Measurements from ENCODE around the gene TRAF4. TPM values are rescaled to one million over a fixed set of nuclear protein-coding genes. Genes with fewer than 3 reads are reported as not detected.
A peak's percentile ranks its signal among the peaks of the same experiment; 100 is the strongest.

The TRAF4 gene
- total RNA-seq, 1 experiment from 2014 or later: 40.7 TPM

GRCh38 chr17:28740406-28741357, 3.1 kb upstream of the TRAF4 start:
- Histone ChIP-seq H2AFZ (ENCODE audit: low read length) (no peak overlapping the region), H3K36me3 (ENCODE audit: insufficient read depth, low read length) (no peaks in the 10 kb centered on the region), H3K4me3 (ENCODE audit: low read length) (peak overlapping the region; percentile 13; the same call in 1 of the 2 replicates), H4K20me1 (ENCODE audit: insufficient read depth, low read depth, low read length) (peaks cover 11% of the 10 kb centered on the region), H3K27me3 (ENCODE audit: low read length) (no peaks in the 10 kb centered on the region), H3K9me3 (ENCODE audit: low read length) (no peaks in the 10 kb centered on the region), H3K4me2 (ENCODE audit: low read depth, low read length, poor library complexity, severe bottlenecking) (peak overlapping the region; percentile 51), H3K9ac (ENCODE audit: low read length) (peak overlapping the region; percentile 58), H3K79me2 (ENCODE audit: low read length) (peaks cover 18% of the 10 kb centered on the region), H3K9me2 (replicated peaks; ENCODE audit: insufficient read depth, low read length) (no peaks in the 10 kb centered on the region), H3K27ac (ENCODE audit: low read length) (peak overlapping the region; percentile 91), H3K4me1 (ENCODE audit: low read length) (peaks cover 62% of the 10 kb centered on the region)
- DNase-seq: no peak

GRCh38 chr17:28741358-28742349, 2.2 kb upstream of the TRAF4 start:
- Histone ChIP-seq H3K27me3 (ENCODE audit: low read length) (no peaks in the 10 kb centered on the region), H3K9me3 (ENCODE audit: low read length) (no peaks in the 10 kb centered on the region), H3K4me3 (ENCODE audit: low read length) (peak overlapping the region; percentile 33; the same call in 1 of the 2 replicates), H3K4me2 (ENCODE audit: low read depth, low read length, poor library complexity, severe bottlenecking) (peak overlapping the region; percentile 51), H3K4me1 (ENCODE audit: low read length) (peaks cover 72% of the 10 kb centered on the region), H4K20me1 (ENCODE audit: insufficient read depth, low read depth, low read length) (peaks cover 21% of the 10 kb centered on the region), H3K9me2 (replicated peaks; ENCODE audit: insufficient read depth, low read length) (no peaks in the 10 kb centered on the region), H3K36me3 (ENCODE audit: insufficient read depth, low read length) (no peaks in the 10 kb centered on the region), H3K79me2 (ENCODE audit: low read length) (peaks cover 27% of the 10 kb centered on the region), H2AFZ (ENCODE audit: low read length) (no peak overlapping the region), H3K27ac (ENCODE audit: low read length) (peak overlapping the region; percentile 91), H3K9ac (ENCODE audit: low read length) (peak overlapping the region; percentile 58)
- DNase-seq: peak; percentile 79

GRCh38 chr17:28744104-28744971, 527 bp downstream of the TRAF4 start:
- Histone ChIP-seq H3K27me3 (ENCODE audit: low read length) (no peaks in the 10 kb centered on the region), H4K20me1 (ENCODE audit: insufficient read depth, low read depth, low read length) (peaks cover 33% of the 10 kb centered on the region), H3K9me2 (replicated peaks; ENCODE audit: insufficient read depth, low read length) (no peaks in the 10 kb centered on the region), H3K4me2 (ENCODE audit: low read depth, low read length, poor library complexity, severe bottlenecking) (peak overlapping the region; percentile 93), H3K4me3 (ENCODE audit: low read length) (peak overlapping the region; percentile 91), H3K4me1 (ENCODE audit: low read length) (peaks cover 53% of the 10 kb centered on the region), H3K36me3 (ENCODE audit: insufficient read depth, low read length) (peaks cover 4% of the 10 kb centered on the region), H3K79me2 (ENCODE audit: low read length) (peaks cover 31% of the 10 kb centered on the region), H3K9ac (ENCODE audit: low read length) (peak overlapping the region; percentile 96), H2AFZ (ENCODE audit: low read length) (no peak overlapping the region), H3K27ac (ENCODE audit: low read length) (peak overlapping the region; percentile 79), H3K9me3 (ENCODE audit: low read length) (no peaks in the 10 kb centered on the region)
- DNase-seq: peak; percentile 85

- Histone ChIP-seq H3K4me3 (ENCODE audit: low read length) (peak overlapping the region; percentile 91), H2AFZ (ENCODE audit: low read length) (no peak overlapping the region), H3K27me3 (ENCODE audit: low read length) (no peaks in the 10 kb centered on the region), H3K27ac (ENCODE audit: low read length) (peak overlapping the region; percentile 79), H3K9ac (ENCODE audit: low read length) (peak overlapping the region; percentile 96), H3K36me3 (ENCODE audit: insufficient read depth, low read length) (peaks cover 4% of the 10 kb centered on the region), H3K9me2 (replicated peaks; ENCODE audit: insufficient read depth, low read length) (no peaks in the 10 kb centered on the region), H3K9me3 (ENCODE audit: low read length) (no peaks in the 10 kb centered on the region), H3K79me2 (ENCODE audit: low read length) (peaks cover 31% of the 10 kb centered on the region), H3K4me1 (ENCODE audit: low read length) (peaks cover 53% of the 10 kb centered on the region), H4K20me1 (ENCODE audit: insufficient read depth, low read depth, low read length) (peaks cover 33% of the 10 kb centered on the region), H3K4me2 (ENCODE audit: low read depth, low read length, poor library complexity, severe bottlenecking) (peak overlapping the region; percentile 93)
- peak; percentile 78 for DNase-seq
Observed at GRCh38 chr17:28744972-28745785, 1.4 kb downstream of the TRAF4 start.

- H2AFZ ChIP-seq (ENCODE audit: low read length): no peak overlapping the region
- H3K4me1 ChIP-seq (ENCODE audit: low read length): peaks cover 46% of the 10 kb centered on the region
- H3K27ac ChIP-seq (ENCODE audit: low read length): peak overlapping the region; percentile 79
- peaks cover 31% of the 10 kb centered on the region for H3K79me2 ChIP-seq (ENCODE audit: low read length)
- H3K4me2 ChIP-seq (ENCODE audit: low read depth, low read length, poor library complexity, severe bottlenecking): peak overlapping the region; percentile 93
- no peak for DNase-seq
- no peaks in the 10 kb centered on the region for H3K27me3 ChIP-seq (ENCODE audit: low read length)
- peaks cover 33% of the 10 kb centered on the region for H4K20me1 ChIP-seq (ENCODE audit: insufficient read depth, low read depth, low read length)
- peak overlapping the region; percentile 96 for H3K9ac ChIP-seq (ENCODE audit: low read length)
- H3K9me3 ChIP-seq (ENCODE audit: low read length): no peaks in the 10 kb centered on the region
- peak overlapping the region; percentile 91; the same call in 1 of the 2 replicates for H3K4me3 ChIP-seq (ENCODE audit: low read length)
- no peaks in the 10 kb centered on the region for H3K9me2 ChIP-seq (replicated peaks; ENCODE audit: insufficient read depth, low read length)
- H3K36me3 ChIP-seq (ENCODE audit: insufficient read depth, low read length): peaks cover 8% of the 10 kb centered on the region
Observed at GRCh38 chr17:28745786-28746411, 2.1 kb downstream of the TRAF4 start.

GRCh38 chr17:28746611-28747050, 2.8 kb downstream of the TRAF4 start:
- H3K4me2 ChIP-seq (ENCODE audit: low read depth, low read length, poor library complexity, severe bottlenecking): peak overlapping the region; percentile 93
- peaks cover 33% of the 10 kb centered on the region for H3K79me2 ChIP-seq (ENCODE audit: low read length)
- no peak for DNase-seq
- H3K9me3 ChIP-seq (ENCODE audit: low read length): no peaks in the 10 kb centered on the region
- 0 out of 2 replicates have a peak overlapping the region, but pooled peaks have one; percentile 3 for H3K27ac ChIP-seq (ENCODE audit: low read length)
- H3K4me3 ChIP-seq (ENCODE audit: low read length): no peak overlapping the region; the same call in 1 of the 2 replicates
- H3K27me3 ChIP-seq (ENCODE audit: low read length): no peaks in the 10 kb centered on the region
- H3K4me1 ChIP-seq (ENCODE audit: low read length): peaks cover 39% of the 10 kb centered on the region
- H3K9me2 ChIP-seq (replicated peaks; ENCODE audit: insufficient read depth, low read length): no peaks in the 10 kb centered on the region
- H3K36me3 ChIP-seq (ENCODE audit: insufficient read depth, low read length): peaks cover 10% of the 10 kb centered on the region
- no peak overlapping the region for H2AFZ ChIP-seq (ENCODE audit: low read length)
- H3K9ac ChIP-seq (ENCODE audit: low read length): peak overlapping the region; percentile 96; the same call in 1 of the 2 replicates
- peaks cover 33% of the 10 kb centered on the region for H4K20me1 ChIP-seq (ENCODE audit: insufficient read depth, low read depth, low read length)
